HG02798 (cell line): Measurements from ENCODE around the gene NANP.
"Not testable (repeated sequence)": the region's sequence is repeated elsewhere in the genome, so short reads cannot be mapped to it uniquely, and the experiment has no call there.

Experiments used
- ATAC-seq: cut with Tn5 transposase; IDR thresholded peaks from one replicate; pipeline ENCODE4 v1.9.1; 2021; ENCODE audit warnings: mild to moderate bottlenecking; ENCODE audit not compliant: unreplicated experiment, poor library complexity

The NANP gene

DNA sequence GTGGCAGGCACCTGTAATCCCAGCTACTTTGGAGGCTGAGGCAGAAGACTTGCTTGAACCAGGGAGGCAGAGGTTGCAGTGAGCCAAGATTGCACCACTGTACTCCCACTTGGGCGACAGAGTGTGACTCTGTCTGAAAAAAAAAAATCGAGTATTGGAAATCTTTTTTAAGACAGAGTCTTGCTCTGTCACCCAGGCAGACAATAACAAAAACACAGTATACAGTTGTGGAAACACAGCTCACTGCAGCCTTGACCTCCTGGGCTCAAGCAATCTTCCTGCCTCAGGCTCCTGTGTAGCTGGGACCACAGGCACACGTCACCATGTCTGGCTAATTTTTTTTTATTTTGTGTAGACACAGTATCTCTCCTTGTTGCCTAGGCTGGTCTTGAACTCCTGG, 15.0 kb downstream of the NANP start:
- no peak for ATAC-seq

DNA sequence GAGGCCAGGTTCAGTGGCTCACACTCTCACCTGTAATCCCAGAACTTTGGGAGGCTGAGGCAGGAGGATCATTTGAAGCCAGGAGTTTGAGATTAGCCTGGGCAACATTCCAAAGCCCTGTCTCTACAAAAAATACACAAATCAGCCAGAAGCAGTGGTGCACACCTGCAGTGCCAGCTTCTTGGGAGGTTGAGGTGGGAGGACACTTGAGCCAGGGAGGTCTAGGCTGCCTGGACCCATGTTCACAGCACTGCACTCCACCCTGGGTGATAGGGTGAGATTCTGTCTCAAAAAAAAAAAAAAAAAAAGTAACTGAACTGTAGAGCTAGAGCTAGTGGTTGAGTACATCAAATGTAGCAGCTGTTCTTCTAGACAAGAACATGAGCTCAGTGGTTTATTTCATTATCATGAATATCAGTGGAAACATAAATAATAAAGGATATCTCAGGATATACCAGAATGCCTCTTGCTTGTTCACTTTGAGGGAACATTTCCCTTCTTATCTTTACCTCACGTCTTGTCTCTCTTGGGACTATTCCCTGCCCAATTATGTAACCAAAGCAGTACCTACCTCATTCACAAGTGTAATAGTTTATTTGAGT, 17.6 kb downstream of the NANP start:
- ATAC-seq: no peak

DNA sequence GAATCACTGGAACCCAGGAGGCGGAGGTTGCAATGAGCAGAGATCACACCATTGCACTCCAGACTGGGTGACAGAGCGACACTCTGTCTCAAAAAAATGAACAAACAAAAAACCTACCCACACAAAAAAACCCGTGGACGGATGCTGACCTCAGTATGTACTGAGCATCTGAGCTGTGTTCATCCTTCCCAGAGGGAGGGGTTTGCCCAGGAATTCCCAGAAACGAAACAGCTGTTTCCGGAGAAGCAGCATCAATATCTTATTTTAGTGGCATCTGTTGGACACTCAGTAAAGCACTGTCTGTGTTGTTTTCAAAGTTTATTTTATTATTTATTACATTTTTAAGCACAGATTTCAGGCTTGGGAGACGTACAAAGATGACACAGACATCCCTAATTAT, 18.7 kb downstream of the NANP start:
- ATAC-seq: no peak

DNA sequence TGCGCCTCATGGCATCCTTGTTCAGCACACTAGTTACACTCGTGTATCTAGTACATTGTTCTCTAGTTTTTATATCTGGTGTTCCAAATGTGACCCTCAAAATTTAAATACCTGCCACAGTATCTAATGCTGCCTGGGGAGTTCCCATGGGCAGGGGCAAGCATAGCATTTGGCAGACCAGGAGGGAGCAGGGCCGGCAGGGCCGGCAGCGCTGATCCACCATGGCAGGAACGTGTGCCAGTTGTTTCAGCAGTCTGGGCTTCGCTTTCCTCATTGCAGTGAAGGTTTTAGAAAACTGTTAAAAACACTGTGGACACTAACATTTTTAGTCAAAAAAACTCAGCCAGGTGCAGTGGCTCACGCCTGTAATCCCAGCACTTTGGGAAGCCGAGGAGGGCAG, 19.2 kb downstream of the NANP start:
- no peak for ATAC-seq

DNA sequence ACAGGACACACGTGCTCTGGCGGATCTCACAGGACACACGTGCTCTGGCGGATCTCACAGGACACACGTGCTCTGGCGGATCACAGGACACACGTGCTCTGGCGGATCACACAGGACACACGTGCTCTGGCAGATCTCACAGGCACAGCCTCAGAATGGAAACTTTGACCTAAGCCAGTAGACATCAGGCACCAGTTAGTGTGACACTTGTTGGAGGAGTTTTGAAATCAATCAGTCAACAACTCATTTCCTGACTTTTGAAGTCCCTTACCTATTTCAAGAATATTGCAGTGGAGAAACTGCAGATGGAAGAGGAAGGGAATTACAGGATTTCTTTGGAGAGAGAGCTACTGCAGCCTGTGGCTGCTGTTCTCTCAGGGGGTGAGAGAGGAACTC, 20.9 kb downstream of the NANP start:
- not testable (repeated sequence) for ATAC-seq

DNA sequence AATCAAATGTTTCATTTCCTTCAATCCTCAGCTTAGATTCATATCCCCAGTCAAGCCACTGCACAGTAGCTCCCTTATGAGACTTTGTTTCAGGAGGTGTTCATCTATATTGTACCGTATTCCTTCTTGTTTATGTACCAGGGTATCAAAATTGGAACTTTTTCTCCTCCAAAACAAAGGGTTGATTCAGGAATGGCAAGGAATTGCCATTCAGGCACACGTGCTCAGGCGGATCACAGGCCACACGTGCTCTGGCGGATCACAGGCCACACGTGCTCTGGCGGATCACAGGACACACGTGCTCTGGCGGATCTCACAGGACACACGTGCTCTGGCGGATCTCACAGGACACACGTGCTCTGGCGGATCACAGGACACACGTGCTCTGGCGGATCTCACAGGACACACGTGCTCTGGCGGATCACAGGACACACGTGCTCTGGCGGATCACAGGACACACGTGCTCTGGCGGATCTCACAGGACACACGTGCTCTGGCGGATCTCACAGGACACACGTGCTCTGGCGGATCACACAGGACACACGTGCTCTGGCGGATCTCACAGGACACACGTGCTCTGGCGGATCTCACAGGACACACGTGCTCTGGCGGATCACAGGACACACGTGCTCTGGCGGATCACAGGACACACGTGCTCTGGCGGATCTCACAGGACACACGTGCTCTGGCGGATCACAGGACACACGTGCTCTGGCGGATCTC, 21.5 kb downstream of the NANP start:
- not testable (repeated sequence) for ATAC-seq

DNA sequence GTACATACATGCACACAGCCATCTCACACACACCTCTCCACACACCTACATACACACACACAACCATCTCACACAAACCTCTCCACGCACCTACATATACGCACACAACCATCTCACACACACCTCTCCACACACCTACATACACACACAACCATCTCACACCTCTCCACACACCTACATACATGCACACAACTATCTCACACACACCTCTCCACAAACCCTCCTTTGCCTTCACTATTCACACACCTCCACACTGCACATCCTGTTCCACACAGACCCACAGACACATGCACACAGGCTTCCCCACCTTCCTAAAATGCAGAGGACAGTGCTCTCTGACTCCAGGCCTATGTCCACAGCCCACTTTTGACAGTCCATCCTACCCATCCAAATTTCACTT, 22.2 kb downstream of the NANP start:
- ATAC-seq: no peak

DNA sequence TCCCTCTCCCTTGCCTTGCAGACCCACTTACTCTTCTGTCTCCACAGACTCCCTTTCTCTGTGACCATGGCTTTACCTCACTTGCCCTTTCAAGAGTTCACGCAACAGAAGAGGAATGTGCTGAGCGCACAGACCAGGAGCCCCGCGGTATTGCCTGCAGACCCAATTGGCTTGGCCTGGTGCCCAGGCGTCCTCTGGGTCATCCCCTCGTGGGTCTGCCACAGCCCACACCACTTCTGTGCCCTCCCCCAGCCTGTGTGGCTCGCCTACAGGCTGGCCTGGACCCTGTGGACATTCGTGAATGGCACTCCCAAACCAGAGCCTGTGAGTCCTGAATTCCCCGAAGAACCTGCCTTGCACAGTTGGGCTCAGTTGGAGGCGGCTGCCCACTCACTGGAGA, 23.2 kb downstream of the NANP start:
- no peak for ATAC-seq

DNA sequence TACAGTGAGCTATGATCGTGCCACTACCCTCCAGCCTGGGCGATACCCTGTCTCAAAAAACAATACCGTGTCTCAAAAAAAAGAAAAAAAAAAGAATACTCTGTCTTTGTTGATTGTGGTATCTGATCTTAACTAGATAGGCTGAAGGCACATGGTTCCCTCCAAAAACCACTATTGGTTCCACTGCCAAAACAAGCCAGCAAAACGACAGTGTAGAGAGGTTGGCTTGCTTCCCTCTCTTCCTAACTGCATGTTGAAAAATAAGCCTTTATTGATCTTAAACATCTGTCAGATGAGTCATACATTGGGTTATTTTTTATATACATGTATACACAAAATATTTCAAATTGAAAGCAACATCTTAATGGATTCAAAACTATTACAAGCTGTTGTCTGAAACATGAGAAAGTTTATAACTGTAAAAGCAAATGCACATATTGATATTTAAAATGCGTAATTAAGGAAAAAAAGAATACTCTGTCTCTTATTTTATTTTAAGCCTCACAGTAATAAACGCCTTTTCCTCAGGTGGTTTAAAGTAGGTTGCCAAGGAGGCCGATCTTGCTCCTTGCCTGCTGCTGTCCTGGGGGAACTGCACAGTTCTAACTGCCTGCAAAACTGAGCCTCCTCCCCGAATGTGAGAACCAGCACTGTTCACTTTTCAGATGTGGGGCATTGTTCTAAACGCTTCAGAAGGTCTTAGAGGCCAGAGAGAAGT, 31.5 kb downstream of the NANP start:
- no peak for ATAC-seq

DNA sequence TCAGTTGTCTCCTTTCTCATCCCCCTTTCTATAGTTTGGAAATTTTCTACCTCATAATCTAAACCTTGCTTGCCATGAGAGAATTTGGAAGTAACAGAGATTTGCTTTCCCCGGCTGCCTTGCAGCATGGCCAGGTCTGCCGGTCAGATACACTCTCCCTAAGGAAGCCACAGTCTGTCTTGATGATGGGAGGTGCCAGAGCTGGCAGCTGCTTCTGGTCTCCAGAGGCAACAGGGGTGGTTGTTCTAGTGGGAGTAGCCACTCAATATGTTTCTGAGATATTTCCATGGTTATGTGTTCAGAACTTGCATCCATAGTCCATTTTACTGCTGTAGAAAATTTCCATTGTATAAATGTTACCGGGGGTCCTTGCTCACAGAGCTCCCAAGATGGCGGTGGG, 33.0 kb downstream of the NANP start:
- not testable (repeated sequence) for ATAC-seq

DNA sequence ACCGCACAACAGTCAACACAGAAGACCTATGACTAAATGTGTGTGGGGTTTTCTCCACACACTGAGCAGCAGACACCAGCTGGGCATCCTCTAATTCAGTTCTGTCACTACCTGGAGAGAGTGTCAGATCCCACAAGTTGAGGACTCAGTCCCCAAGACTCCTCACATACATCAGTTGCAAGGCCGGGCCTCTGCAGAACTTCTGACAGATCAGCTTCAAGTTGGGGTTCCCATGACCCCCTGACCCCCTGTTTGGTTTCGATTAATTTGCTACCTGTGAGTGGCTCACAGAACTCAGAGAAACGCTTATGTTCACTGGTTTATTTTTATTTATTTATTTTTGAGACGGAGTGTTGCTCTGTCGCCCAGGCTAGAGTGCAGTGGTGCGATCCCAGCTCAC, 35.3 kb downstream of the NANP start:
- ATAC-seq: no peak

DNA sequence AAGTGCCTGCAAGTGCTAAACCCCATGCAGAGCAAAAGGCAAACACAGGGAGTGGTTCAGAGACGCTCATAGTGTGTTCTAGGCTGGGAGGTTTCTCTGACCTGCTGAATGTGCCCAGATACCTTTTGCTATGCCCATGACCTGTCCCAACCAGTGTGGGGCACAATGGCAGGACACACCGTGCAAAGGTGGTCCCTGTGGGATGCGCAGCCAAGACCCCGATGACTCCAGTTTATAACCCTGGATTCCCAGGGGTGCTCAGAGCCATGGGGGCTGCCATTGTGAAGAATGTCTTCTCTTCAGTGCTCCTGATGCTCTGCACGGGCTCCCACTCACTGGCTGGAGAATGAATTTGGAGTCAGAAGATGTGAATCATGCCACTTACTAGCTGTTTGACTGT, 36.3 kb downstream of the NANP start:
- no peak for ATAC-seq

DNA sequence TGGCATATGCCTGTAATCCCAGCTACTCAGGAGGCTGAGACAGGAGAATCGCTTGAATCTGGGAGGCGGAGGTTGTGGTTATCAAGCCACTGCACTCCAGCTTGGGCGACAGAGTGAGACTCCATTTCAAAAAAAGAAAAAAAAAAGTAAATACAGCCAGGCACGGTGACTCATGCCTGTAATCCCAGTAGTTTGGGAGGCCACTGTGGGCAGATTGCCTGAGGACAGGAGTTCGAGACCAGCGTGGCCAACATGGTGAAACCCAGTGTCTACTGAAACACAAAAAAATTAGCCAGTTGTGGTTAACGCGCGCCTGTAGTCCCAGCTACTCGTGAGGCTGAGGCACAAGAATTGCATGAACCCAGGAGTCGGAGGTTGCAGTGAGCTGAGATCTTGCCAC, 36.9 kb downstream of the NANP start:
- ATAC-seq: no peak

DNA sequence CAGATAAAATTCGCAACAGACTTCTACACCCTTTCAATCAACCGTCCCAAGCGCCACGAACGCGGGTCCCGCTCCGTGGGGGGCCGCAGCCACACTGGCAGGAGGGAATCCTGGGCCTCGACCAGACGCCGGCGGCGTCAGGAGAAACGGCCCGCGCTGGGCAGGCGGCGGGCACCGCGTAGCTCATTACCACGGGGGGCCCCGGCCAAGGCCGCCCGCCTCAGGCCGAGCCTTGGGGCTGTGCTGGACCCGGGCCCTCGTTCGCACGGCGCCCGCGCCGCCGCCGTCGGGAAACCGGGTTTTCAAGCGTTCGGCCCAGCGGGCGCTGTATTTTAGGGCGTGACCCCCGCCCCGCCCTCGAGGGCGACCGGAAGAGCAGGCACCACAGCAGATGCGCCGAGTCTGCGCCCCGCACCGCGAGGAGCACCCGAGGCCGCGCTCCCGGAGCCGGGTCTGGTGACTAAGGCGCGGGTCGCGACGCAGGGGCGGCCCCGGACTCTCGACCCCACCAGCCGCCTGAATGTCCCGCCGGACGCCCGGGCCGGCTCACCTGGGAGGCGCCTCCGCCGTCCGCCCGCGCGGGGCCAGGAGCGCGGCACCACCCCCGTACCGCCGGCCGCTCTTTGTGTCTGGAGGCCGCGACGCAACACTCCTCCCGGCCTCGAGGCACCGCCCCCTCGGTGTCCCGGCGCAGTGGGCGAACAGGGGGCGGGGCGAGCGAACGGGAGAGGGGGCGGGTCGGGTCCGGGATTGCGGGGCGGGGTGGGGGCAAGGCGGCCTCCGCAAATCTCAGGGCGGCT, 38.7 kb downstream of the NANP start, which contains the start of gene NINL:
Gene NINL, minus strand, starts transcription at position 627 of the 800 bp plus-strand sequence. CDS start 58,944 bp downstream, outside the sequence.
- peak; percentile 76 for ATAC-seq

DNA sequence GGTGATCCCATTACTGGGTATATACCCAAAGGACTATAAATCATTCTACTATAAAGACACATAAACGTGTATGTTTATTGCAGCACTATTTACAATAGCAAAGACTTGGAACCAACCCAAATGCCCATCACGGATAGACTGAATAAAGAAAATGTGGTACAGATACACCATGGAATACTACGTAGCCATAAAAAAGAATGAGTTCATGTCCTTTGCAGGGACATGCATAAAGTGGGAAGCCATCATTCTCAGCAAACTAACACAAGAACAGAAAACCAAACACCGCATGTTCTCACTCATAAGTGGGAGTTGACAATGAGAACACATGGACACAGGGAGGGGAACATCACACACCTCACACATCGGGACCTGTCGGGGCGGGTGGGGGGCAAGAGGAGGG, 40.2 kb downstream of the NANP start:
- not testable (repeated sequence) for ATAC-seq

DNA sequence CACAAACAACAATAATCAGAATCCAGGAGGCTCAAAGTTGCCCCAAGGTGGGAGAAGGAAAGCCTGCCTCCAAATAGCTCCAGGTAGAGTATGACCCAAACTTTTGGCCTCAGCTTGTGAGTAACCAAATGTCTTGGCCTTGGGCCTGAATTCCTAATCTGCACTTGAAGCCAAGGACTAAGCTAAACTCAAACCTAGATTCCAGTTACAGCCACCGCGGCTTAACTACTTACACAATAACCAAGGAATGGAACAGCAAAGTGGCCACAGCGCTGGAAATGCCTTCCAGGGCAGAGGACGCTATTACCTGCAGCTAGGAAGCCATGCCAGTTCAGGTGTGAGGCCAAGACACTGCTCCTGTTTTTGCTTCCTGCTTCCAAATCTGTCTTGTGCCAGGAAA, 43.1 kb downstream of the NANP start:
- ATAC-seq: no peak

DNA sequence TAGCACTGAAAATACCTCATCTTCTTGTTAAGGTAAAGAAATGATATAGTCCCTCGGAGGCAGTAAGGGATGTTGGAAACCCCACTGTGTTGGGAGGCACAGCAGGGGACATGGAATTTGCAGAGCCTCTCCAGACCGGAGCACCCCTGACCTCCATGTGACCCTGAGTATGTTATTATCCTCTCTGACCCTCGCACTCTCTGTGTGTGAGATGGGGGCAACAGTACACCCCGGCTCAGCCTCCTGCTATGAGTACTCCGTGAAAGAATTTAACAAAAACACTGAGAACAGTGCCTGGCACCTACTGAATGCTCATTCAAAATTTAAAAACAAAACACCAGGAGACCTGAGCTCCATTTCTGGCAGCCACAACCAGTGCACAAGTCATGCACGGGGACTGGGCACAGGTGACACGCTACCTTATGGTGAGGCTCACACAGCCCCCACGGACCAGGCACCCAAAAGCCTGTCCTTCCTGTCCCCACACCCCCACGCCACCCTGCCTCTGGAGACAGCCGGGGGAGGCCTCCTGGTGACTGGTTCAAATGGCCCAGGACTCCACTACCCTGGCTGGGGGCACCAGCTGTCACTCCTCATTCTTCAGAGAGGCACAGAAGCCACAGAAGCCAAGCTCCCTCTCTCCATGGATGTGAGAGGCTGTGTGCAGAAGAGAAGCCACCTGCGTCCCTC, 44.6 kb downstream of the NANP start:
- ATAC-seq: no peak

DNA sequence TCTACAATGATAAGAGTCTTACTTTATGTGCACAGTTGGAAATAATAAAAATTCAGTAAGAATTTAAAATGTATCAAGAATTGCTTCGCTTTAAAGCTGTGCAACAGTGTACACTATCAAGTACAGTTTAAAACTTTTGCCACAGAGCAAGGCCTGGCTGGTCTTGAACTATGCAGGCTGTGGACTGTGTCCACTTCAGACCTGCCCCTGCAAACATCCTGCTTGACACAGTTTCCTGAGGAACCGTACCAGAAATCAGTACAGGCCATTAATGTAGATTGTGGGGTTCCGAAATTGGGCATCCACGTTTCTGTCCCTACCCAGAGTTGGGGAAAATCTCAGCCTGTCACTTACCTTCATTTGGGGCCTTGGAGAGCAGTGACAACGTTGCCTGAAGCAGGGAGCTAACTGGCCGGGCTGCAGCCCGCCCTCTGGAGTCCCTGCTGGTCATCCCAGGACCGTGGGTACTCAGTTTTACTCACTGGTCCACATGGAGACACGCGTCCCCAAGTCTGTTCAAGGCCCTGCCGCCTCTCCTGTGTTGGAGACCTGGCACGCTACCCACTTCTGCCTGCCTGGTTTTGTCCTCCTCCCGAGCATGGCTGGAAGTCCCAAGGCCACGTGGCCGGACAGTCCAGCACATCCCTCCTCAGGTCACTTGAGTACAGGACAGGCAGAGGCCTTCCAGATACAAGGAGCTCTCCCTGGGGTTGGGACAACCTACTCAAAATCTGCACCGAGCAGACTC, 46.9 kb downstream of the NANP start:
- no peak for ATAC-seq

DNA sequence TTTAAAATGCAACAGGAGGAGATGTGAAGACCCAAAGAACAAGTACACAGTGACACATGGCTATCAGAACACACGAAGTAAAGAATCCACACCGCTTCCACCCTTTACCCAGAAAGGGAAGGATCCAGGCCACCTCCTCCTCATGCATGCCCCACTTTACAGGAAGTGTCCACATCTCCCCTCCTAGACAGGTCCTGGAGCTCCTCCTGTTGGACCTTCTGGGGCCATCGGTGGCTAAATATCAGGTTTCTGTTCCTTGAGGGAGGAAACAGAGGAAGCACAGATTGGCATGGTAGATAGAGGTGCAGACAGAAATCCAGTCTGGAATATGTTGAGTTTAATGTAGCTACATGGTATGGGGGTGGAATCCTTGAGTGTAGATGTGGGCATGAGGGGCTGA, 49.4 kb downstream of the NANP start:
- ATAC-seq: no peak
